HG03469 (cell line): Measurements from ENCODE around the gene UGCG.
"Not testable (repeated sequence)": the region's sequence is repeated elsewhere in the genome, so short reads cannot be mapped to it uniquely, and the experiment has no call there.

Experiments
- ATAC-seq: cut with Tn5 transposase; IDR thresholded peaks from one replicate; pipeline ENCODE4 v1.9.1; 2021; ENCODE audit warnings: mild to moderate bottlenecking, moderate library complexity, moderate number of reproducible peaks; ENCODE audit not compliant: unreplicated experiment

The UGCG gene

DNA sequence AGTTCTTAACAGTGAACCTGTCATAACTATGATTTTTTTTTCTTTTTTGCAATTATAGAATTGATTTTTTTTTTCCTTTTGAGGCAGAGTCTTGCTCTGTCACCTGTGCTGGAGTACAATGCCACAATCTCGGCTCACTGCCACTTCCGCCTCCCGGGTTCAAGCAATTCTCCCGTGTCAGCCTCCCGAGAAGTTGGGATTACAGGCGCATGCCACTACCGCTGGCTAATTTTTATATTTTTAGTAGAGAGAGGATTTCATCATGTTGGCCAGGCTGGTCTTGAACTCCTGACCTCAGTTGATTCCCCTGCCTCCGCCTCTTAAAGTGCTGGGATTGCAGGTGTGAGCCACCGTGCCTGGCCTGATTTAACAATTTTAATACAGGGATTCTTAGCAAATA is 21.4 kb downstream of the UGCG start:
- no peak for ATAC-seq

DNA sequence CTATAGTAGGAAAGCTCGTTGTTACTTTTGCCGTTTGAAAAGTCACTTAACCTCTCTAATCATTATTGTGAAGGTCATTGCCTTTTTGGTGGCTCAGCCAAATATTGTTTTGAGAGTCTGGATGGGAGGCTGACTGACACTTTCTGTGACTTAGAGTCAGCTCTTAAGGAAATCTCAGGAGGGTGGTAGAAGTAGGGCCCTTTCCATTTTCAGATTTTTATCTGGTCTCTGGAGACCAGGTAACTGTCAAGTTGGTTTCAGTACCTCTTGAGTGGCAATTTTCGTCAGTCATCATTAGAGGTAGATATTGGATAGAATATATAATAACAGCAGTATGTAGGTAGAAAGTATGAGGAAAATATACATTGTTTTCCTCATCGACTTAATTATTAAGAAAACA is 23.3 kb downstream of the UGCG start:
- ATAC-seq = no peak

DNA sequence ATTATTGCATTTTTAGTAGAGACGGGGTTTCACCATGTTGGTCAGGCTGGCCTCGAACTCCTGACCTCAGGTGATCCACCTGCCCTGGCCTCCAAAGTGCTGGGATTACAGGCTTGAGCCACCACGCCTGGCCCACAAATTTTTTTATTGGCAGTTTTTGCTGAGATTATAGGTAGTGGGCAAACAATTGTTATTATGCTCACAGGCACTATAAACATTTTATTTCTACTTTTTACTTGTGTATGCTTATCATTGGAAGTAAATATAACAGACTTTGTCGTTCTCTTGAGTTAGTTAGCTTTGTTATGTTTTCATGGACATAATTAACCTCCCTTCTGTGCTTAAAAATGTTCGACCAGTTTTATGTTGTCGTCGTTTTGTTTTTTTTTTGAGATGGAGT is 23.9 kb downstream of the UGCG start:
- no peak for ATAC-seq

DNA sequence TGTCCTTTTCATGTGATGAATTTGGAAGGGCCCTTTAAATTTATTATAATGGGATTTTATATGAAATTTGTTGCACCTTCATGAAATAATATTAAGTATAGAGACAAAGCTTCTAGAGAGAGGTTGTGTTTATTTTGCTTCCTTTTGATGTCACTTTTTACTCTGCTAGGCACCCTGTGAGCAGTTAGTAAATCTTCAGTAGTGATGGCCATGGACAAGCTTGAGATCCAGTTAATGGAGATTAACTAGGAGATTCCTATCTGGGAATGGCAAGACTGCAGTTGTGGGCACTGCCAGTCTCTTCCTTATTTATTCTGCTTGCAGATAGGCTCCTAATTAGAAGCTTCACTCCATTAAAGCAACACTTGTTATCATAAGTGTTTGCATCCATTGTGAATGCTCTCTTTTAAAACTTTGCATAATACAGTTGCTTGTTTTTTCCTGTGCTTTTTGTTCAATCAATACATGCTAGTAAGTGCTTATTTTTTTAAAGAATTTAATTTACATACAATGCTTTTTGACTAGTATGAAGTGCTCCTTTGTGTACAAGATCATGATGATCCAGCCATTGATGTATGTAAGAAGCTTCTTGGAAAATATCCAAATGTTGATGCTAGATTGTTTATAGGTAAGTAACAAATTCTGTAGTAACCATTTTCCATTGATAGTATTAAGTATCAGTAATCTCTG is 25.9 kb downstream of the UGCG start:
- no peak for ATAC-seq

DNA sequence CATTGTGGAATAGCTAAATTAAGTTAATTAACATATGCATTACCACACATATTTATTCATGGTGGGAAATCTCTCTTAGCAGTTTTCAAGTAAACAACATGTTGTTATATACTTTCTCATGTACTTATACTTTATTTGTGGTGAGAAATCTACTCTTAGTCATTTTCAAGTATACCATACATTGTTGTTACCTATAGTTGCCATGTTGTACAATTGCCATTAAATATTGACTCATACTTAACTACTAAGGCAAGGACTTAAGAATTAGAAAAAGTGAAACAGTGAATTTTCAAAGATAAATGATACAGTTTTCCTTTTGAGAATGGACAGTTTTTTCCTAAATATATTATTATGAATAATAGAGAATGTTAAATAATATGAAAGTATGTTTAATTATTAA is 27.7 kb downstream of the UGCG start:
- ATAC-seq = no peak

DNA sequence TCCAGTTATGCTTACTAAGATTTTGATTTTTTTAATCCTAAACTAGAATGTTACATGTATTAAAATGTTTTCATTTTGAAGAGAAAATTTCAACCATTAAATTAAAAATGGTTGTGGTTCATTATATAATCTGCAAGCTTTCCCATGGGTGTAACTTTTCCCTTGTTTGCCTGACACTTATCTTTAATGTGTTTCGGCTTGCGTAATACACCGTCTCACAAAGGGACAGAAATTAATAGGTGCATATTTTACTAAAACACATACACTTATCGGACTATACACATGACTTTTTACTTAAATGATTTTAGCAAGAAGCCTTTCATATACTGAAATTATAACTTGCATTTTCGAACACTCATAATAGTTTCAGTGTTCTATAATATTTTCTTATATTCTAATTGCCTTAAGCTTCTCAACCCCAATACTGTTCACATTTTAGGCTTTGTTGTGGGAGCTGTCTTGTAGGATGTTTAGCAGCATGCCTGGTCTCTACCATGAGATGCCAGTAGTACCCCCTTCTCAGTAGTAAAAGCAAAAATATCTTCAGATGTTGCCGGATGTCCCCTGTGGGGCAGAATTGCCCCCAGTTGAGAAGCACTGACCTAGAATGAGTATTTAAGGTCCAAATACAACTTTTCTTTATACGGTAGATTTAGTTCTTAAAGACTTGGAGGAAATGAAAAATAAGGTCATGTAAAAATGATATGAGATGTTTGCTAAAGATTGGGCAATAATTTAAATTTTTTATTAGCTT is 28.6 kb downstream of the UGCG start:
- no peak for ATAC-seq

DNA sequence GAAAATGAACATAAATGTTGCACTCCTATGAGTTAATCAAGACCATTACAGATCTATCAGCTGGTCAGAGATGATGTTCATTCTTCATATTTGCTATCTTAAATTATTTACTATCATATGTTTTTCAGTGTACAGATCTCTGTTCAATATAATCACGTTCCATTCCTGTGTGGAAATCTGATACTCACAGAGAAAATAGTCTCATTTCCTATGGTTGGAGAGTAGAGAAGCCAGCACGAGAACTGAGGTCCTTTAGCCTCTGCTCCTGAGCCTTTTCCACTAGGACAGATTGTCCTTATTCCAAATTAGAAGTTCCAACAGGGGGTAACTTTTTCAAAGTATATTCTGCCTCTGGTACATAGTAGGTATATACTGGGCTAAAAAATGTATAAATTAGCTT is 29.2 kb downstream of the UGCG start:
- no peak for ATAC-seq

DNA sequence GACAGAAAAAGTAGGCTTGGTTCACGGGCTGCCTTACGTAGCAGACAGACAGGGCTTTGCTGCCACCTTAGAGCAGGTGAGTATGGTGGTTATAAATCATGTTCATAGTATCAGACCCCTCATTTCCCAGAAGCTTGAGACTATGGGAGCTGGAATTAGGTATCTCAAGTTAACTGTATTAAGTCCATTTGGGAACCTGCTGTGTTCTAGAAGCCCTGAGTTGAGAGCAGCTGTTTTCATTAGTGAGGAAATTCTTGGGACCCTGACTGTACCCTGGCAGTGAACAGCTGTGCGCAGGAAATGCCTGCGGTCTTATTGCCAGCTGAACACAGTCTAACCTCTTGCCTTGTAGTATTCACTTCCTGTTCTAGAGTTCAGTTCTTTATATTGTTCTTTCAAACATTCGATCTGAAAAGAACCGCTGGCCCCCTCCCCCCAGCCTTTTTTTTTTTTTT is 29.8 kb downstream of the UGCG start:
- ATAC-seq = peak; percentile 88

DNA sequence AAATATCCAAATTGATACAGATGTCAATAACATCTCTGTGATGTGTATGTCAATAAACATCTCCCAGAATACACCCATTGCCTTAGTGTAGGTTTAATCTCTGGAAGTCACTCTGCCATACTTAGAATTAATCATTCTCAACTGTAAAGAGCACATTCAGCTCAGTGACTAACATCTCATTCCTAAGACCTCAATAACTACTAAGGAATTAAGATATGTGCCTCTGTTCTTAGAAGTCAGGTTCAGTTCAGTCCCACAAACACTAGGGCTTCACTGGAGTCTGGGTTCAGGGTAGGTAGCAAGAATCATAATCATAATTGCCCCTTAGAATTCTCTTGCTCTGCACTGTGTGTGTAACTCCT is 31.7 kb downstream of the UGCG start:
- no peak for ATAC-seq

DNA sequence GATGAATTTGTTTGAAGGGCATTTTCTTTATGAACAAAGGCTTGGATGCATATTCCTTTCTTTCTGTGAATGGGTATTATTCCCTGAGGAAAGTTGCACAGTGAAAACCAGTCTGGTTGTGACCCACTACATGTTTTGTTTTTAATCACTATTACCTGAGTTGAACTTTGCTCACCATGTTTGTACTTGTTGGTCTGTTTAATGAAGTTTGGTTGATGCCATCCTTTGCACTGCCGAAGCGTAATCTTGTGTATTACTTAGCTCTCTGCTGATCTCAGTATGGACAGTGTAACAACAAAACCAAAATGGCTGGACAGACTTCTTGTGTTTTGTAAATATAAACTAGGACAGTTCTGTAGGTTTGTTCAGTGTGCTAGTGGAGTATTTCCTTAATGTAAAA is 38.1 kb downstream of the UGCG start:
- ATAC-seq = no peak

DNA sequence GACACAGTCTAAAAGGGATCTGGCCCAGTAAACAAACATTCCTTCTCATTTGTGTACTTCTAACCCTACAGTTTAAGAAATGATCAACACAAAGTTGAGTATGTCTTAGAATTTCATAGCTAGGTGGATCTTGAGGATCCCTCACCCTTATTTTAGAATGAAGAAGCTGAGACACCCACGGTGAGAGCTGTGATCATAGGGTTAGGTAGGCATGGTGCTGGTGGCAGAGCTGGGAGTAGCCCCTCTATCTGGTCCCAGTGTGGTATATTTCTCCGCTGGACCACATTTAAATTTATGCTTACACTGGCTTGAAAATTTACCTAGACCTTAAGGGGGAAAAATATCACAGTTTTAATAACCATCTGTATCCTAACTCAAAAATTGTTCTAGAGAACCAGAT is 39.8 kb downstream of the UGCG start:
- ATAC-seq = no peak

DNA sequence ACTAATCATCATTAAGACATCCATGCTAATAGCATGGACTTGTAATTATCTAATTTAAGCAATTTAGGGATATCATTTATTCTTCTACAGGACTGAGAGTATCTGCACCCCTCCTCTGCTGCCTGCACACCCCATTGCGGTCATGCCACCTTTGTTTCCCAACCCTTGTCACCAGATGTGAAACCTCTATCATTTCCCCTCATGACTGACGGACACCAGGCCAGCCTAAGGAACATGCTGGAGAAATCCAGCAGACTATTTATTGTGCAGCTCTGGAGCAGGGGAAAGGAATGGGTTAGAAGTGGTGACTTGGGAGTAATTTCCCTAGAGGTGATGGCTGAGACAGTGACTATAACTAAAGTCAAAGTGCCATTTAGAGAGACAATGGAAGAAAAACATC is 40.7 kb downstream of the UGCG start:
- no peak for ATAC-seq

DNA sequence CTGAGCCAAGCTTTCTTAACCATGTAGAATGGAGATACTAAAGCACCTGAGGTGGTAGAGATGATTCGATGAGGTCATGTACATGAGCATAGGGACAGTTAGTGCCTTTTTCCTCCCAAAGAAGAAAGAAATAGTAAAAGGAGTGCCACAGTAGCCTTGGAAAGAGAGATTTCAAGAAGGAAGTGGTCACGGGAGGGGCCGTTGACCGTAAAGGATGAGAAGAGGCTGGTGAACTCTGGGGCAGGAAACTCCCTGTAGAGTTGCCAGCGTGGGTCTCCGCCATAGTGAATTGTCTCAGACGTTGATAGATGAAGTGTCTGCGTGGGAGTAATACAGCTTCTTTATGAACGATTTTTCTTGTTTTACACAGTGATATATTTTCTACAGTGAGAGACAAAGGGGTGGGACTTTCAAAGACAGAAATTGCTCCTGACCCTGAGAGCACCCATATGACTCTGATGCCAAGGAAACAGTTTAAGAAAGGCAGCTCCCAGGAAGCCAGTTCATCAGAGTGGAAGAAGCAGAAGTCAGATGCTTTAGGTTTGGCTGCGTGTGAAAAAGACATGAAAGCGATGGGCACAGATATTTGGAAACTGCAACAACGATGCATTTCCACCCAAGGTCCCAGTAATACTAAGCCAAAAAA is 41.3 kb downstream of the UGCG start:
- no peak for ATAC-seq

DNA sequence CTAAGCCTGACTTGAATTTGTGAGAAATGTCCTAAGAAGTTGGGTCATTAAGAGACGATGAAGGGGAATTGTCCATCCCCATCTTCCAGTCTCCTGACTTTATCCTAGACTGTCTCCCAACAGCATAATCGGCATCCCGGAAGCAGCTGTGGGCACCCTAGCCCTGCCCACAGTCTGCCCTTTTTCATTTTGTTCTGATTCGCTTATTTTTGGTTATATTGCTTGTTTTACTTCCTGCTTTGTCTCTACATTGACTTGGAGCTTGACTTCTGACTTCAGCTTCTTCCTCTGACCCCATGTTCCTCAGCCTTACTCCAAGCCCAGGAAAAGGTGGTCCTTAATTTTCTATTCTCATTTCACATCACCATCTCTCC is 41.8 kb downstream of the UGCG start:
- no peak for ATAC-seq

DNA sequence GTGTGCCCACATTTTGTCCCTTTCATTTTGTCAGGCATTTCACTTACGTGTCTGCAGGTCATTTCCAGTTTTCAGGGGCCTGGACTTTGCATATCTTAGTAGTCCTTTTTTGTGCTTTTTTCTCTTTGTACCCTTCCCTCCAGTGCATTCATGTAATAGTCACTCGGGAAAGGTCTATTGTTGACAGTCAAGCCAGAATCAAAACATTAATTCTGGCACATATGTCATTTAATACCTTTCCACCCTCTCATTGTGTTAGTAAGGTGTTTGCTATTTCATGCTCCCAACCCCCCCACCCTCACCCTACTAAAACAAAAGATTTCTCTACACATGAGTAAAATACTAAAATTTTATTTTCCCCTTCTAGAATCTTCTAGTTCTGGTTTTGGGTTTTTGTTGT is 42.7 kb downstream of the UGCG start:
- ATAC-seq = no peak

DNA sequence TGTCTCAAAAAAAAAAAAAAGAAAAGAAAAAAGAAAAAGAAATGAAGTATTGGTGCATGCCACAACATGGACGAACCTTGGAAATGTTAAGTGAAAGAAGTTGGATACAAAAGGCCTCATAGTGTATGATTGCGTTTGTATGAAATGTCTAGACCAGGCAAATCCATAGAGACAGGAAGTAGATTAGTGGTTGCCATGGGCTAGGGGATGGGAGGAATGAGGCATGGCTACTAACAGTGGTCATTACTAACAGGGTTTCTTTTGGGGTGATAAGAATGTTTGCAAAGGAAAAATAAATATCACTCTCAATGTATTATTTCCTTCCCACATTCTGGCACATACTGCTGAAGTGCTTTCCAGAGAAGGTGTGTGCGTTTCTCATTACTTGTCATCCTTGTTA is 44.1 kb downstream of the UGCG start:
- ATAC-seq = no peak

DNA sequence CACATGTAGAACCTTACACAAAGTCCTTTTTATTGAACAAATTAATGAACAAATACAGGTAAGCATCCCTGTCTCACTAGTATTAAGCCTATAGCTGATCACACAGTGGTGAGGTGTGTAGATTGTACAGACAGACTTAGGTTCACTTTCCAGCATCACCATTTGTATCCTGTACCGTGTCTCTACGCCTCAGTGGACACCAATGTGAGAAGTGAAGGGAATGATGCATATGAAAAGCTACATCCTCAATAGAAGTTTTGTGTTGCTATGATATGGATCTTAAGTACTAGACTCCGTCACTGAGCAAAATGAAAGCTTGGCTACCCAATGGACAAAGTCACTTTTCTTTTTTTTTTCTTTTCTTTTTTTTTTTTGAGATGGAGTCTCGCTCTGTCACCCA is 46.6 kb downstream of the UGCG start:
- ATAC-seq = no peak

DNA sequence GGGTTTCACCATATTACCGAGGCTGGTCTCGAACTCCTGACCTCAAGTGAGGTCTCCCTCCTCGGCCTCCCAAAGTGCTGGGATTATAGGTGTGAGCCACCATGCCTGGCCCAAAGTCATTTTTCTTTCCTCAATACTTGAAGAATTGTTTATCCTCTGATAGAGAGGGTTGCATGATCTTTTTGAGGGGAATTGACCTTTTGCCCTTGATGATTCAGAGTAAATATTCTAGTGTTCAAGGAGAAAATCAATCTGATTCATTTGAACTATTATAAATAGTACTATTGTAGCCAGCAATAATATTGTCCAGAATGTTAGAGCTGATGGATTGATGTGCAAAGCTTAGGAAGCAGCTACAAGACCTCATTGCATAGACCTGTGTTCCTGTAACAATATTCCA is 47.1 kb downstream of the UGCG start:
- ATAC-seq = no peak

DNA sequence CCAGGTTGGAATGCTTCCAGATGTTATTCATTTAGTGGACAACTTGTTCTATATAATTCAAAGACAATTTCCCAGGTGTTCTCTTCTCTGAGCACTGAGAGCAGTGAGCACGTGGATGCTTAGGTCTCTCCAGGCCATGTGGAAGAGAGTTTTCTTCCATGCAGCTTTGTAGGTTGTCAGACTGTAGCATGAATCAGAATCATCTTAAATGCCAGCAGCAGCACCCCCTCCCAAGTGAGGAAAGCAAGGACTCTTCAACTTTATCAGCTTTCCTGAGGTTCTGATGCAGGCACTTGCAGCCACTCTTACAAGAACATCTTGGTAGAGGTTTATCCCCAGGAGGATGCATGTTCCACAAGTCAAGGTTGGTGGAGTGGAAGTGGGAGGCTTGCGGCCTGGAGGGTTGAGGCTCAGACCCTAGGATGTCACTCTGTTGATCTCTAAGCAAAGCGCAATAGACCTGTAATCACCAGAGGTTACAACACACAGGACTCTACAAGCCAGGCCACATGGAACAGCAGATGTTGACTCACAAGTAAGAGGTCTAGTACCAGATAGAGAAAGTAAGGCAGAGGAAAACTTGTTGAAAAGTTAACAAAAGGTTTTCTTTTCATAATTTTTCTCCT is 47.7 kb downstream of the UGCG start:
- ATAC-seq = no peak

DNA sequence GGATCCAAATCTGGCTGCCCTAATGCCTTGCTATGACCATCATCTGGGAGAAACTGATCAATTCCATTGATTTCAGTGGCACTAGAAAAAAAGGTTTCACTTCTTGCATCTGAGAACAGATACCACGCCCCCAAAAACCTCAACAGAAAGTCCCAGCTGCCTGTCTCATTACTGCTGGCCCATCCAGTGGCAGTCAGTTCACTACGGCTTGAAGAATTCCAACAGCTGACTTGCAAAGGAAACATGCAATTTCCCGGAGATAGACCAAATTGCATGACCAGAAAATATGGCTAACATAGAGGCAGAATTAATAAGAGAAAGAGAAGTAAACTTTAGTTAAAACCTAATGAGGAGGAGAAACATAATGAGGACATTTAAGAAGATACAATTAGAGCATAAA is 48.6 kb downstream of the UGCG start:
- ATAC-seq = peak; percentile 52

DNA sequence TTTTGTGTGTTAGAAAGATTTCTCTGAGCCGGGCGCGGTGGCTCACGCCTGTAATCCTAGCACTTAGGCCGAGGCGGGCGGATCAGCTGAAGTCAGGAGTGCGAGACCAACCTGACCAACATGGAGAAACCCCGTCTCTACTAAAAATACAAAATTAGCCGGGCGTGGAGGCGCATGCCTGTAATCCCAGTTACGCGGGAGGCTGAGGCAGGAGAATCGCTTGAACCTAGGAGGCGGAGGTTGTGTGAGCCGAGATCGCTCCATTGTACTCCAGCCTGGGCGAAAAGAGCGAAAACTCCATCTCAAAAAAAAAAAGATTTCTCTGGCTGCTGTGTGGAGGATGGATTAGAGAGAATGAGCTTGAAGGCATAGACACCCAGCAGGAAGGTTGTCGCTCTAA is 51.5 kb downstream of the UGCG start:
- not testable (repeated sequence) for ATAC-seq

DNA sequence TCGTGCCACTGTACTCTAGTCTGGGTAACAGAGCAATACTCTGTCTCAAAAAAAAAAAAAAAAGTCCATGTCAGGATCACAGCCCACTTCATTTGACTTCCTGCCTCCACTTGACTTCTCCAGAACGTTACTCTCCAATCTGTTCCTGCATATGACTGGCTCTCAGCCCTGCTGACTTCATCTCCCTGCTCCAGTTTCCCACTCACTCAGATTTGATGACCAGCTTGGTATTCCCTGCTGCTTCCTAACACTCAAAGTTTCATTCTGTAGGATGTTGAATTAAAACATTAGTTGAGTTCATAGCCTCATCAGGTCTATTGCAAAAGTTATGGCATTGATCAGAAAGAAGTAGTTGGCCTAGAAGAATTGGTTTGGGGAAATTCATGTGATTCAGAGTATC is 52.3 kb downstream of the UGCG start:
- no peak for ATAC-seq
